NT2/D1 (cell line): ENCODE results near the gene HABP4.

Experiments used
- DNase-seq: peaks from one replicate; pipeline ENCODE4 v3.0.0-alpha.2; 2011; ENCODE audit warnings: low read depth, low spot score
- H3K27me3 ChIP-seq: 2 replicates; pipeline ENCODE4 v1.6.0; 2011; ENCODE audit warnings: mild to moderate bottlenecking; ENCODE audit not compliant: insufficient read length, insufficient read depth
- H3K36me3 ChIP-seq: 2 replicates; pipeline ENCODE4 v1.6.1; 2011; ENCODE audit warnings: mild to moderate bottlenecking, low read length, mixed read lengths; ENCODE audit not compliant: insufficient read depth, insufficient read length
- H3K4me1 ChIP-seq: 2 replicates; pipeline ENCODE4 v1.5.1; 2011; ENCODE audit not compliant: insufficient read depth, insufficient read length
- H3K4me3 ChIP-seq: 2 replicates; pipeline ENCODE4 v1.5.1; 2011; ENCODE audit warnings: low read depth; ENCODE audit not compliant: insufficient read length
- H3K9ac ChIP-seq: 2 replicates; pipeline ENCODE4 v1.6.0; 2011; ENCODE audit warnings: low read depth; ENCODE audit not compliant: insufficient read length
- H3K9me3 ChIP-seq: 2 replicates; pipeline ENCODE4 v1.5.1; 2011; ENCODE audit warnings: mild to moderate bottlenecking, low read length; ENCODE audit not compliant: insufficient read depth
- SUZ12 ChIP-seq: IDR thresholded peaks from 2 replicates; pipeline ENCODE4 v1.6.1; 2011; ENCODE audit not compliant: insufficient read length, insufficient read depth; ENCODE audit errors: extremely low read depth
- YY1 ChIP-seq: IDR thresholded peaks from 2 replicates; pipeline ENCODE4 v1.6.1; 2011; ENCODE audit not compliant: insufficient read length, insufficient read depth
- ZNF274 ChIP-seq: IDR thresholded peaks from 2 replicates; pipeline ENCODE4 v1.6.1; 2011; ENCODE audit warnings: mild to moderate bottlenecking, low read depth, low read length

The HABP4 gene

GRCh38 chr9:96494215-96494800, 44.3 kb downstream of the HABP4 start:
- H3K27me3 ChIP-seq: no peaks in the 10 kb centered on the region
- no peak for TF ChIP-seq YY1
- no peak for TF ChIP-seq ZNF274
- no peak for TF ChIP-seq SUZ12
- H3K9me3 ChIP-seq: no peaks in the 10 kb centered on the region
- peaks cover 7% of the 10 kb centered on the region for H3K4me1 ChIP-seq
- DNase-seq: no peak
- H3K9ac ChIP-seq: no peak overlapping the region
- no peak overlapping the region for H3K4me3 ChIP-seq
- H3K36me3 ChIP-seq: peaks cover 48% of the 10 kb centered on the region

DNA sequence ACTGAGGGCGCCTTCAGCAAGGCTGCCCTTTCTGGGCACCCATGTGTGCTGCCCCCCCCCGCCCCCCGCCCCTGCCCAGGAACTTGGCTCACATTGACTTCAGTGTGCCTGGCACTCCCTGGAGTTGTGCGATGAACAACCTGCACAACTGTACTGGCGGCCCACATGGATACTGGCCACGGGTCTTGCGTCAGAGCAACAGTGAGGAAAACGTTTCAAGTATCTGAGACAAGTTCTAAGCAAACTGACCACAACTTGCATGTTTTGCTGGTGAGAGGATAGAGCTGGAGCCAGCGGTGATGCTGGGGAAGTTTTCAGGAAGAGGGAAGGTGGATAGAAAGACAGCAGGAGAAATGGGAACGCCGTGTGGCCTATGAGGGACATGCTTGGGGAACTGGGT, 45.4 kb downstream of the HABP4 start:
- peaks cover 7% of the 10 kb centered on the region for H3K4me1 ChIP-seq
- DNase-seq: no peak
- H3K36me3 ChIP-seq: peaks cover 41% of the 10 kb centered on the region
- H3K9me3 ChIP-seq: no peaks in the 10 kb centered on the region
- H3K27me3 ChIP-seq: no peaks in the 10 kb centered on the region
- no peak overlapping the region for H3K9ac ChIP-seq
- no peak overlapping the region for H3K4me3 ChIP-seq
- TF ChIP-seq YY1 (no peak), SUZ12 (no peak), ZNF274 (no peak)

DNA sequence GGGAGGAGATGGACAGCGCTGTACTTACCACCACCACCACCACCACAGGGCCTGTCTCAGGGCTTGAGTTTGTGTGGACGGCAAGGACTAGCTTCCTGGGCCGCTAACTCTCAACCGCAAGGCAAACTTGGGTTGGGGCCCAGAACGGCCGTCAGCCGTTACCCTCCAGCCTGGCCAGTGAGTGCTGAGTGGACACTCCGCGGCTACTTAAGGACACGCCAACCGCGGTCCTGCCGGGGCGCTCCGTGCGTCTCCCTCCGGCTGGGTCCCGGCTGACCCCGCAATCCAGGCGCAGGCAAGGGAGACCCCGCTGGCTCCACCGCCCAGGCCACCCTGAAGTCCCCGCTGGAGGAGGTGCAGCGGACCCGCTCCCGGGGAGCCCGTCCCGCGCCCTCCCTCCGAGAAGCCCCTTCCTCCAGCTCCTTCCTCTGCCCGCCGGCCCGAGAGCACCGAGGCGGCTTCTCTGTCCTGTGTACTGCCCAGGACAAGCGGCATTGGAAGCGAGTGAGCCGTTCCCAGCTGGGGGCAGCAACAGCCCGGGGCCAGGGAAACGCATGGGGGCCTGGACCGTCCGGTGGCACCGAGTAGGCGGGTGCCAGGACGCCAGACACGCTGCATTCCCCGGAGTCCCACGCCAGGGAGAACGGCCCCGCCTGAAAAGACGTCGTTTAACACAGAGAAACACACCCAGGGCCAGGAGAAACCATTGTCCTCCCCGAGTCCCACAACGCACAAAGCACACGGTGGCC, 46.6 kb downstream of the HABP4 start:
- no peak for DNase-seq
- peaks cover 32% of the 10 kb centered on the region for H3K36me3 ChIP-seq
- H3K9ac ChIP-seq: no peak overlapping the region
- no peak for TF ChIP-seq ZNF274
- no peak for TF ChIP-seq SUZ12
- no peak for TF ChIP-seq YY1
- peaks cover 7% of the 10 kb centered on the region for H3K4me1 ChIP-seq
- no peaks in the 10 kb centered on the region for H3K9me3 ChIP-seq
- no peak overlapping the region for H3K4me3 ChIP-seq
- no peaks in the 10 kb centered on the region for H3K27me3 ChIP-seq

GRCh38 chr9:96497117-96497399, 47.1 kb downstream of the HABP4 start:
- Histone ChIP-seq H3K4me1 (peaks cover 7% of the 10 kb centered on the region), H3K9ac (no peak overlapping the region), H3K36me3 (peaks cover 28% of the 10 kb centered on the region), H3K9me3 (no peaks in the 10 kb centered on the region), H3K4me3 (no peak overlapping the region), H3K27me3 (no peaks in the 10 kb centered on the region)
- DNase-seq: no peak
- TF ChIP-seq YY1 (no peak), ZNF274 (no peak), SUZ12 (no peak)

DNA sequence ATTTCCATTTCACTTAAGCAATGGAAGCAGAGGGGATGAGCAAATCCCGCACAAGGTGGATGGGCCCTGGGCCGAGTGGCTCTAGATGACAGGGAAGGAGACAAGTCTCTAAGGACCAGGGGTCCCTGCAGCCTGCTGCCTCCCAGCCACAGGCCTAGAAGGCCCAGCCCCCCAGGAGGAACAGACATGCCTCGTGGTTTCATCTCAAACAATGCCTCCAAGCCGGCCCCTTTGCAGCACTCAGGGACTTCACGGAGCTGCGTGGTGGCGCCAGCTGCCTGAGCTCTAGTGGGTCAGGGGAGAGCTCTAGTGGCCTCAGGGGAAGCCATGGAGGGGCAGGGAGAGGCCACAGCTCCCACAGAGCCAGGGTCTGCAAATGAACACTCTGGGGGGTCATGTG, 48.8 kb downstream of the HABP4 start:
- TF ChIP-seq YY1 (no peak), SUZ12 (no peak), ZNF274 (no peak)
- H3K9me3 ChIP-seq: no peaks in the 10 kb centered on the region
- DNase-seq: no peak
- H3K9ac ChIP-seq: no peak overlapping the region
- H3K27me3 ChIP-seq: no peaks in the 10 kb centered on the region
- H3K4me1 ChIP-seq: peaks cover 7% of the 10 kb centered on the region
- peaks cover 18% of the 10 kb centered on the region for H3K36me3 ChIP-seq
- H3K4me3 ChIP-seq: no peak overlapping the region

- no peaks in the 10 kb centered on the region for H3K9me3 ChIP-seq
- no peak overlapping the region for H3K4me3 ChIP-seq
- no peaks in the 10 kb centered on the region for H3K27me3 ChIP-seq
- no peak for TF ChIP-seq YY1
- TF ChIP-seq SUZ12: no peak
- no peak for TF ChIP-seq ZNF274
- peaks cover 5% of the 10 kb centered on the region for H3K4me1 ChIP-seq
- no peak overlapping the region for H3K9ac ChIP-seq
- H3K36me3 ChIP-seq: peaks cover 18% of the 10 kb centered on the region
- DNase-seq: no peak
These were observed 49.3 kb downstream of the HABP4 start for GRCh38 chr9:96499257-96499656.

DNA sequence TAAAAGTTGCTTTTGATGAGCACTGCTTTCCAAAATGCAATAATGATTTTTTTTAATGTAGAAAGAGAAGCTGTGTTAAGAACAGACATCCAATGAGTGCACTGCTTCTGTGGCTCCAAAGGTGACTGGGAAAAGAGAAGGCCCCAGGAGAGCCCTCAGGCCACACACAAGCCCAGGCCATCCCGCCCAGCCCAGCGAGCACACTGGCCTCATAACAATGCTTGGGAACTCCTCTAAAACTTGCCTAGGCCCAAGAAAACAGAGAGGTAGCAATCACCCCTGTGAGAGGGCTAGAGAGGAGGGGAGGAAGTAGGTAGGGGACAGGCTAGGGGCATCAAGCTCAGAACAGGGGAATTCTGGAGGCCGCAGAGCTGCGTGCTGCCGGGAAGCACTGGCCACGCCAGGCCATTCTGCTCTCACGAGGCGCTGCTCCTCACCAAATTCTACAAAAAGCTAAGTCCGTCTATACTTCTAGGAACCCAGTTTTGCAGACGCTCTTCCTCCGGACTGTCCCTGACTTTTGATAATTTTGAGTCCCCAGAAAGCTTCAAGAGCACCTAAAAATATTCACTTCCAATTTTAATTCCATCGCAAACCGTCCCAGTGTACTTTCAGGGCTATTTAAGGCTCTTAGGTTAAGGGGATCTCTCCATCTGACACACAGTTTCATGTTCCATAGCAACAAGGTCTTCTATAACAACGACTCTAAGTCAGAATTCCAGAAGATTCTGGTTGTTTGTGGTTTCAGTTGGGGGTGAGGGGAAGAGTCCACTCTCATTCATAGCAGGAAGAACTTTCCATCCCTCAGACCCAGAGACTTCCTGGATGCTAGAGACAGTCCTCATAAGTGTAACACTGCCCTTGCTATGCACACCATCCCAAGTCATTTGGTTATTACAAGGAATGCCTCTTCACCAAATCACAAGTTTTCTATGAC, 51.0 kb downstream of the HABP4 start:
- H3K9ac ChIP-seq: no peak overlapping the region
- H3K4me1 ChIP-seq: peaks cover 4% of the 10 kb centered on the region
- H3K36me3 ChIP-seq: peaks cover 15% of the 10 kb centered on the region
- H3K27me3 ChIP-seq: no peaks in the 10 kb centered on the region
- no peak for TF ChIP-seq ZNF274
- no peak for TF ChIP-seq YY1
- TF ChIP-seq SUZ12: no peak
- DNase-seq: no peak
- H3K9me3 ChIP-seq: no peaks in the 10 kb centered on the region
- no peak overlapping the region for H3K4me3 ChIP-seq
